Vagina (tissue), 2 donors: ENCODE measurements around the gene FAM222A. TPM values are rescaled to one million over a fixed set of nuclear protein-coding genes. Genes with fewer than 3 reads are reported as not detected.

ENCODE experiments used
- DNase-seq, 2 donors: peaks; one replicate each; pipeline ENCODE4 v3.0.0-alpha.2; 2017; ENCODE audit errors: extremely low spot score in 2 of 2
- H3K27ac ChIP-seq: fragments of 200-600 bp; sonication (generic); one replicate; pipeline ENCODE4 v1.5.1; 2019
- H3K27me3 ChIP-seq: fragments of 200-600 bp; sonication (generic); one replicate; pipeline ENCODE4 v1.5.1; 2019
- H3K36me3 ChIP-seq, 2 donors: fragments of 200-600 bp; sonication (generic); one replicate each; pipeline ENCODE4 v1.5.1; 2017 to 2019
- H3K4me1 ChIP-seq: fragments of 200-600 bp; sonication (generic); one replicate; pipeline ENCODE4 v1.5.1; 2019
- H3K4me3 ChIP-seq, 2 donors: fragments of 200-600 bp; sonication (generic); 1 replicate in 1 of 2; 2 replicates in 1 of 2; pipeline ENCODE4 v1.5.1; 2016 to 2019
- H3K9me3 ChIP-seq: fragments of 200-600 bp; sonication (generic); one replicate; pipeline ENCODE4 v1.5.1; 2019
- CTCF ChIP-seq, 3 experiments: fragments of 450-650 bp in 2 of 3; fragments of 200-600 bp in 1 of 3; sonication (generic) in 1 of 3; IDR thresholded peaks; one replicate each; pipeline ENCODE4 v1.5.1; 2017 to 2019; ENCODE audit warnings: antibody characterized with exemption in 3 of 3, mild to moderate bottlenecking in 2 of 3, moderate library complexity in 2 of 3
- POLR2A ChIP-seq, 2 donors: fragments of 450-650 bp; IDR thresholded peaks; one replicate each; pipeline ENCODE4 v1.6.1; 2017; ENCODE audit warnings: antibody characterized with exemption in 2 of 2, mild to moderate bottlenecking in 2 of 2, moderate library complexity in 2 of 2
- POLR2AphosphoS5 ChIP-seq, 2 donors: sonication (generic); formaldehyde crosslinking; IDR thresholded peaks; one replicate each; pipeline ENCODE4 v1.9.0; 2017; ENCODE audit warnings: antibody characterized with exemption in 2 of 2, mild to moderate bottlenecking in 2 of 2, low read depth in 1 of 2; ENCODE audit not compliant: insufficient read depth in 1 of 2
- intact Hi-C: fragments of 100-400 bp; cut with DNase I; formaldehyde crosslinking; loops from one replicate; pipeline ENCODE4 v1.15.1; 2023
- total RNA-seq: library from RNA; depleted of rRNA; stranded (reverse); fragments of >200 nt; gene quantifications from one replicate; pipeline ENCODE4 v1.2.3, GENCODE V29; 2016

The FAM222A gene
- 1.5 TPM for total RNA-seq

- intact Hi-C loops, result no loop called here
- peak; percentile 97 for DNase-seq
- H3K9me3 ChIP-seq, result no peaks in the 10 kb centered on the region
- H3K4me3 ChIP-seq, result peak within 1 kb of the TSS; percentile 53 to 71
- peak within 1 kb of the TSS; percentile 30 for H3K27ac ChIP-seq
- peaks cover 9% of the 10 kb centered on the region for H3K4me1 ChIP-seq
- TF ChIP-seq POLR2A (IDR thresholded peaks at IDR 0.05) (peak in 1 of 2 donors; percentile 69), CTCF (IDR thresholded peaks at IDR 0.05) (peak in 1 of 3 experiments; percentile 16), POLR2AphosphoS5 (IDR thresholded peaks at IDR 0.05; ENCODE audit: insufficient read depth in 1 of 2, low read depth in 1 of 2) (peak; percentile 73 to 93)
- H3K27me3 ChIP-seq, result no peaks in the 10 kb centered on the region
- H3K36me3 ChIP-seq, result no peaks in the 10 kb centered on the region
Observed at GRCh38 chr12:109713187-109714070, at the start of gene FAM222A. Gene FAM222A, plus strand, starts transcription at chr12:109713825. Its CDS starts 30,322 bp downstream, at chr12:109744147.

- H3K36me3 ChIP-seq, result no peaks in the 10 kb centered on the region
Observed at GRCh38 chr12:109664402-109664801, 49.2 kb upstream of the FAM222A start.

GRCh38 chr12:109666068-109666467 is 47.6 kb upstream of the FAM222A start:
- no peak for DNase-seq
- intact Hi-C loops, result no loop called here

More at GRCh38 chr12:109664402-109664801, 49.2 kb upstream of the FAM222A start:
- Histone ChIP-seq H3K4me3 (no peak overlapping the region), H3K4me1 (no peaks in the 10 kb centered on the region), H3K27me3 (no peaks in the 10 kb centered on the region), H3K27ac (no peak overlapping the region), H3K9me3 (no peaks in the 10 kb centered on the region)
- no peak for DNase-seq
- intact Hi-C loops, result no loop called here
- no peak for TF ChIP-seq CTCF (IDR thresholded peaks at IDR 0.05)
- no peak for TF ChIP-seq POLR2AphosphoS5 (IDR thresholded peaks at IDR 0.05; ENCODE audit: insufficient read depth in 1 of 2, low read depth in 1 of 2)
- no peak for TF ChIP-seq POLR2A (IDR thresholded peaks at IDR 0.05)

GRCh38 chr12:109670731-109671130 is 42.9 kb upstream of the FAM222A start:
- intact Hi-C loops, result no loop called here
- Histone ChIP-seq H3K4me3 (no peak overlapping the region), H3K27ac (no peak overlapping the region)

More at GRCh38 chr12:109666068-109666467, 47.6 kb upstream of the FAM222A start:
- Histone ChIP-seq H3K4me3 (no peak overlapping the region), H3K9me3 (no peaks in the 10 kb centered on the region), H3K27me3 (no peaks in the 10 kb centered on the region), H3K4me1 (no peaks in the 10 kb centered on the region), H3K27ac (no peak overlapping the region), H3K36me3 (no peaks in the 10 kb centered on the region)
- no peak for TF ChIP-seq POLR2AphosphoS5 (IDR thresholded peaks at IDR 0.05; ENCODE audit: insufficient read depth in 1 of 2, low read depth in 1 of 2)
- TF ChIP-seq POLR2A (IDR thresholded peaks at IDR 0.05), result no peak
- no peak for TF ChIP-seq CTCF (IDR thresholded peaks at IDR 0.05)

More at GRCh38 chr12:109670731-109671130, 42.9 kb upstream of the FAM222A start:
- no peaks in the 10 kb centered on the region for H3K27me3 ChIP-seq
- no peaks in the 10 kb centered on the region for H3K36me3 ChIP-seq
- no peaks in the 10 kb centered on the region for H3K4me1 ChIP-seq
- DNase-seq, result no peak
- no peaks in the 10 kb centered on the region for H3K9me3 ChIP-seq
- no peak for TF ChIP-seq CTCF (IDR thresholded peaks at IDR 0.05)
- TF ChIP-seq POLR2A (IDR thresholded peaks at IDR 0.05), result no peak
- TF ChIP-seq POLR2AphosphoS5 (IDR thresholded peaks at IDR 0.05; ENCODE audit: insufficient read depth in 1 of 2, low read depth in 1 of 2), result no peak
